Liver (tissue), 3 donors: ENCODE results near the gene GPX7.

Experiments
- FOXA1 ChIP-seq: IDR thresholded peaks from 2 replicates; pipeline ENCODE4 v1.6.1; 2016; ENCODE audit warnings: antibody characterized with exemption
- GABPA ChIP-seq, 2 donors: IDR thresholded peaks in 1 of 2; conservative IDR thresholded peaks in 1 of 2; 2 replicates each; pipeline ENCODE4 v1.6.1; 2016; ENCODE audit warnings: antibody characterized with exemption in 2 of 2, mild to moderate bottlenecking in 1 of 2, moderate library complexity in 1 of 2
- RAD21 ChIP-seq, 2 donors: IDR thresholded peaks; 2 replicates each; pipeline ENCODE4 v1.6.1; 2016; ENCODE audit warnings: antibody characterized with exemption in 2 of 2, mild to moderate bottlenecking in 2 of 2
- TF ChIP-seq, protein P1 (sequence below): fragments of 150-350 bp; IDR thresholded peaks from 2 replicates; pipeline ENCODE4 v1.5.1; 2017; ENCODE audit warnings: improper control_type of control experiment, low read depth, low read length; ENCODE audit not compliant: missing input control
- TF ChIP-seq, protein P2 (sequence below): IDR thresholded peaks from 2 replicates; pipeline ENCODE4 v1.6.1; 2016; ENCODE audit warnings: antibody characterized with exemption, mild to moderate bottlenecking
- TF ChIP-seq, protein P3 (sequence below): IDR thresholded peaks from 2 replicates; pipeline ENCODE4 v1.6.1; 2016; ENCODE audit warnings: antibody characterized with exemption
- TF ChIP-seq, protein P4 (sequence below): IDR thresholded peaks from 2 replicates; pipeline ENCODE4 v1.6.1; 2016; ENCODE audit warnings: antibody characterized with exemption
- TF ChIP-seq, protein P5 (sequence below): IDR thresholded peaks from 2 replicates; pipeline ENCODE4 v1.6.1; 2016; ENCODE audit warnings: antibody characterized with exemption
- donor health status: healthy.
- donor health status: healthy.

DNA sequence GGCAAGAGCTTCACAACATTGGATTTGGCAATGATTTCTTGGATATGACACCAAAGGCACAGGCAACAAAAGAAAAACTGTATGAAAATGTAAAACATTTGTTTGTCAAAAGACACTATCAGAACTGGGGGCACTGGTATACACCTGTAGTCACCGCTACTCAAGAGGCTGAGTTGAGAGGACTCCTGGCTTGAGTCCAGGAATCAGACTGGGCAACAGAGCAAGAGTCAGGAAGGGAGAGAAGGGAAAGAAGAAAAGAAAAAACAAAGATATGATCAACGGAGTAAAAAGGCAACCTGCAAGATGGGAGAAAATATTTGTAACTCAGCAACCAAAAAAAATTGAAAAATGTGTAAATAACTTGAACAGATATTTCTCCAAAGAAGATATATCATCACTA is 43.2 kb upstream of the GPX7 start:
- TF ChIP-seq, protein P1, sequence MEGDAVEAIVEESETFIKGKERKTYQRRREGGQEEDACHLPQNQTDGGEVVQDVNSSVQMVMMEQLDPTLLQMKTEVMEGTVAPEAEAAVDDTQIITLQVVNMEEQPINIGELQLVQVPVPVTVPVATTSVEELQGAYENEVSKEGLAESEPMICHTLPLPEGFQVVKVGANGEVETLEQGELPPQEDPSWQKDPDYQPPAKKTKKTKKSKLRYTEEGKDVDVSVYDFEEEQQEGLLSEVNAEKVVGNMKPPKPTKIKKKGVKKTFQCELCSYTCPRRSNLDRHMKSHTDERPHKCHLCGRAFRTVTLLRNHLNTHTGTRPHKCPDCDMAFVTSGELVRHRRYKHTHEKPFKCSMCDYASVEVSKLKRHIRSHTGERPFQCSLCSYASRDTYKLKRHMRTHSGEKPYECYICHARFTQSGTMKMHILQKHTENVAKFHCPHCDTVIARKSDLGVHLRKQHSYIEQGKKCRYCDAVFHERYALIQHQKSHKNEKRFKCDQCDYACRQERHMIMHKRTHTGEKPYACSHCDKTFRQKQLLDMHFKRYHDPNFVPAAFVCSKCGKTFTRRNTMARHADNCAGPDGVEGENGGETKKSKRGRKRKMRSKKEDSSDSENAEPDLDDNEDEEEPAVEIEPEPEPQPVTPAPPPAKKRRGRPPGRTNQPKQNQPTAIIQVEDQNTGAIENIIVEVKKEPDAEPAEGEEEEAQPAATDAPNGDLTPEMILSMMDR = no peak
- TF ChIP-seq, protein P2, sequence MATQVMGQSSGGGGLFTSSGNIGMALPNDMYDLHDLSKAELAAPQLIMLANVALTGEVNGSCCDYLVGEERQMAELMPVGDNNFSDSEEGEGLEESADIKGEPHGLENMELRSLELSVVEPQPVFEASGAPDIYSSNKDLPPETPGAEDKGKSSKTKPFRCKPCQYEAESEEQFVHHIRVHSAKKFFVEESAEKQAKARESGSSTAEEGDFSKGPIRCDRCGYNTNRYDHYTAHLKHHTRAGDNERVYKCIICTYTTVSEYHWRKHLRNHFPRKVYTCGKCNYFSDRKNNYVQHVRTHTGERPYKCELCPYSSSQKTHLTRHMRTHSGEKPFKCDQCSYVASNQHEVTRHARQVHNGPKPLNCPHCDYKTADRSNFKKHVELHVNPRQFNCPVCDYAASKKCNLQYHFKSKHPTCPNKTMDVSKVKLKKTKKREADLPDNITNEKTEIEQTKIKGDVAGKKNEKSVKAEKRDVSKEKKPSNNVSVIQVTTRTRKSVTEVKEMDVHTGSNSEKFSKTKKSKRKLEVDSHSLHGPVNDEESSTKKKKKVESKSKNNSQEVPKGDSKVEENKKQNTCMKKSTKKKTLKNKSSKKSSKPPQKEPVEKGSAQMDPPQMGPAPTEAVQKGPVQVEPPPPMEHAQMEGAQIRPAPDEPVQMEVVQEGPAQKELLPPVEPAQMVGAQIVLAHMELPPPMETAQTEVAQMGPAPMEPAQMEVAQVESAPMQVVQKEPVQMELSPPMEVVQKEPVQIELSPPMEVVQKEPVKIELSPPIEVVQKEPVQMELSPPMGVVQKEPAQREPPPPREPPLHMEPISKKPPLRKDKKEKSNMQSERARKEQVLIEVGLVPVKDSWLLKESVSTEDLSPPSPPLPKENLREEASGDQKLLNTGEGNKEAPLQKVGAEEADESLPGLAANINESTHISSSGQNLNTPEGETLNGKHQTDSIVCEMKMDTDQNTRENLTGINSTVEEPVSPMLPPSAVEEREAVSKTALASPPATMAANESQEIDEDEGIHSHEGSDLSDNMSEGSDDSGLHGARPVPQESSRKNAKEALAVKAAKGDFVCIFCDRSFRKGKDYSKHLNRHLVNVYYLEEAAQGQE = no peak
- TF ChIP-seq FOXA1 (no peak), GABPA (IDR thresholded peaks at IDR 0.05 in 1 of 2, conservative IDR thresholded peaks at IDR 0.05 in 1 of 2) (no peak), RAD21 (IDR thresholded peaks at IDR 0.05) (no peak)
- TF ChIP-seq, protein P3, sequence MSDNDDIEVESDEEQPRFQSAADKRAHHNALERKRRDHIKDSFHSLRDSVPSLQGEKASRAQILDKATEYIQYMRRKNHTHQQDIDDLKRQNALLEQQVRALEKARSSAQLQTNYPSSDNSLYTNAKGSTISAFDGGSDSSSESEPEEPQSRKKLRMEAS = no peak
- TF ChIP-seq, protein P4, sequence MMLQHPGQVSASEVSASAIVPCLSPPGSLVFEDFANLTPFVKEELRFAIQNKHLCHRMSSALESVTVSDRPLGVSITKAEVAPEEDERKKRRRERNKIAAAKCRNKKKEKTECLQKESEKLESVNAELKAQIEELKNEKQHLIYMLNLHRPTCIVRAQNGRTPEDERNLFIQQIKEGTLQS = no peak
- TF ChIP-seq, protein P5, sequence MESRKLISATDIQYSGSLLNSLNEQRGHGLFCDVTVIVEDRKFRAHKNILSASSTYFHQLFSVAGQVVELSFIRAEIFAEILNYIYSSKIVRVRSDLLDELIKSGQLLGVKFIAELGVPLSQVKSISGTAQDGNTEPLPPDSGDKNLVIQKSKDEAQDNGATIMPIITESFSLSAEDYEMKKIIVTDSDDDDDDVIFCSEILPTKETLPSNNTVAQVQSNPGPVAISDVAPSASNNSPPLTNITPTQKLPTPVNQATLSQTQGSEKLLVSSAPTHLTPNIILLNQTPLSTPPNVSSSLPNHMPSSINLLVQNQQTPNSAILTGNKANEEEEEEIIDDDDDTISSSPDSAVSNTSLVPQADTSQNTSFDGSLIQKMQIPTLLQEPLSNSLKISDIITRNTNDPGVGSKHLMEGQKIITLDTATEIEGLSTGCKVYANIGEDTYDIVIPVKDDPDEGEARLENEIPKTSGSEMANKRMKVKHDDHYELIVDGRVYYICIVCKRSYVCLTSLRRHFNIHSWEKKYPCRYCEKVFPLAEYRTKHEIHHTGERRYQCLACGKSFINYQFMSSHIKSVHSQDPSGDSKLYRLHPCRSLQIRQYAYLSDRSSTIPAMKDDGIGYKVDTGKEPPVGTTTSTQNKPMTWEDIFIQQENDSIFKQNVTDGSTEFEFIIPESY = no peak
